ENCODE measurements around the gene TRIM6.

Gene TRIM6

DNA sequence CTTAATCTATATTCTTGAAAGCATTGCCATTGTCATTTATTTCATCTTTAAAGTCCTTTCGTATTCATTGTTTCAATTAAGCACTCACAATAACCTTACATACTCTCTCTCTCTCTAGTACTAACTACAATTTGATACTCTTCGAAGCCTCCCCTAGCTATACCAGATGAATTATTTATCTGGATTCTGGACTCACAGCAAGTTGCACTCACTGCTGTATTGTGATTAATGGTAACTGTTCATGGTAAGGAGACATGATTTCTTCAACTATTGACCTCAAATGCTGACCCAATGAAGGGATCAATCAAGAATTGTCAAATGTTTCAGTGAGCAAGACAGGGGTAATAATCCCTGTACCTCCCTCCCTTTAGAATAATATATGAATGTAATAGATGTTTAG lies 21.8 kb upstream of the TRIM6 start:
- TF ChIP-seq TEAD4 (IDR thresholded peaks at IDR 0.05) (no peak), TCF12 (IDR thresholded peaks at IDR 0.05; ENCODE audit: low read depth) (no peak), RAD21 (IDR thresholded peaks at IDR 0.05; ENCODE audit: low read depth) (no peak), CEBPB (IDR thresholded peaks at IDR 0.05) (no peak), EGR1 (IDR thresholded peaks at IDR 0.05) (no peak), TAF1 (IDR thresholded peaks at IDR 0.05; ENCODE audit: low read depth) (no peak), YY1 (IDR thresholded peaks at IDR 0.05; ENCODE audit: low read depth) (no peak), ZBTB7A (IDR thresholded peaks at IDR 0.05; ENCODE audit: low read depth) (no peak), CREB1 (IDR thresholded peaks at IDR 0.05; ENCODE audit: low read depth) (no peak), EP300 (IDR thresholded peaks at IDR 0.05; ENCODE audit: borderline replicate concordance) (no peak), NFIC (IDR thresholded peaks at IDR 0.05) (no peak), FOXM1 (IDR thresholded peaks at IDR 0.05; ENCODE audit: borderline replicate concordance, low read depth) (no peak)
- TF ChIP-seq, protein P1, sequence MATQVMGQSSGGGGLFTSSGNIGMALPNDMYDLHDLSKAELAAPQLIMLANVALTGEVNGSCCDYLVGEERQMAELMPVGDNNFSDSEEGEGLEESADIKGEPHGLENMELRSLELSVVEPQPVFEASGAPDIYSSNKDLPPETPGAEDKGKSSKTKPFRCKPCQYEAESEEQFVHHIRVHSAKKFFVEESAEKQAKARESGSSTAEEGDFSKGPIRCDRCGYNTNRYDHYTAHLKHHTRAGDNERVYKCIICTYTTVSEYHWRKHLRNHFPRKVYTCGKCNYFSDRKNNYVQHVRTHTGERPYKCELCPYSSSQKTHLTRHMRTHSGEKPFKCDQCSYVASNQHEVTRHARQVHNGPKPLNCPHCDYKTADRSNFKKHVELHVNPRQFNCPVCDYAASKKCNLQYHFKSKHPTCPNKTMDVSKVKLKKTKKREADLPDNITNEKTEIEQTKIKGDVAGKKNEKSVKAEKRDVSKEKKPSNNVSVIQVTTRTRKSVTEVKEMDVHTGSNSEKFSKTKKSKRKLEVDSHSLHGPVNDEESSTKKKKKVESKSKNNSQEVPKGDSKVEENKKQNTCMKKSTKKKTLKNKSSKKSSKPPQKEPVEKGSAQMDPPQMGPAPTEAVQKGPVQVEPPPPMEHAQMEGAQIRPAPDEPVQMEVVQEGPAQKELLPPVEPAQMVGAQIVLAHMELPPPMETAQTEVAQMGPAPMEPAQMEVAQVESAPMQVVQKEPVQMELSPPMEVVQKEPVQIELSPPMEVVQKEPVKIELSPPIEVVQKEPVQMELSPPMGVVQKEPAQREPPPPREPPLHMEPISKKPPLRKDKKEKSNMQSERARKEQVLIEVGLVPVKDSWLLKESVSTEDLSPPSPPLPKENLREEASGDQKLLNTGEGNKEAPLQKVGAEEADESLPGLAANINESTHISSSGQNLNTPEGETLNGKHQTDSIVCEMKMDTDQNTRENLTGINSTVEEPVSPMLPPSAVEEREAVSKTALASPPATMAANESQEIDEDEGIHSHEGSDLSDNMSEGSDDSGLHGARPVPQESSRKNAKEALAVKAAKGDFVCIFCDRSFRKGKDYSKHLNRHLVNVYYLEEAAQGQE (IDR thresholded peaks at IDR 0.05; ENCODE audit: low read depth): no peak
- TF ChIP-seq, protein P2, sequence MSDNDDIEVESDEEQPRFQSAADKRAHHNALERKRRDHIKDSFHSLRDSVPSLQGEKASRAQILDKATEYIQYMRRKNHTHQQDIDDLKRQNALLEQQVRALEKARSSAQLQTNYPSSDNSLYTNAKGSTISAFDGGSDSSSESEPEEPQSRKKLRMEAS (IDR thresholded peaks at IDR 0.05): no peak
- TF ChIP-seq, protein P3, sequence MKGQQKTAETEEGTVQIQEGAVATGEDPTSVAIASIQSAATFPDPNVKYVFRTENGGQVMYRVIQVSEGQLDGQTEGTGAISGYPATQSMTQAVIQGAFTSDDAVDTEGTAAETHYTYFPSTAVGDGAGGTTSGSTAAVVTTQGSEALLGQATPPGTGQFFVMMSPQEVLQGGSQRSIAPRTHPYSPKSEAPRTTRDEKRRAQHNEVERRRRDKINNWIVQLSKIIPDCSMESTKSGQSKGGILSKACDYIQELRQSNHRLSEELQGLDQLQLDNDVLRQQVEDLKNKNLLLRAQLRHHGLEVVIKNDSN (IDR thresholded peaks at IDR 0.05): no peak

DNA sequence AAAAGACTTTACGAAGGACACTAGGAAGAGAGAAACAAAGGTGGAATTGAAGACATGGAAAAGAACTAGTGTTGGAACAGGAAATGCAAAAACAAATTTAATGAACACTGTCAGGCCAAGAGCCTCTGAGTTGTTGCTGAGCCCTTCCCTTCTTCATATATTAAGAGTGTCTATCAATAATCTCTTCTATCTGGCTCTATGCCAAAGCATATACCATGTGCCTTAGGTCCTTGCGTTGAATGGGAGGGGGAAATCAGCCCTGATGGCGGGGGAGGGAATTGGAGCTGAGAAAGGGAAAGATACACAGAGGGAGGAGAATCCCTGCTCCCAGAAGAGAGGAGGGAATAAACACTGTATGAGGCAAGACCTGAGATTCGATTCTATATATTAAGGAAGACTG lies 21.3 kb upstream of the TRIM6 start:
- no peak for TF ChIP-seq CEBPB (IDR thresholded peaks at IDR 0.05)

DNA sequence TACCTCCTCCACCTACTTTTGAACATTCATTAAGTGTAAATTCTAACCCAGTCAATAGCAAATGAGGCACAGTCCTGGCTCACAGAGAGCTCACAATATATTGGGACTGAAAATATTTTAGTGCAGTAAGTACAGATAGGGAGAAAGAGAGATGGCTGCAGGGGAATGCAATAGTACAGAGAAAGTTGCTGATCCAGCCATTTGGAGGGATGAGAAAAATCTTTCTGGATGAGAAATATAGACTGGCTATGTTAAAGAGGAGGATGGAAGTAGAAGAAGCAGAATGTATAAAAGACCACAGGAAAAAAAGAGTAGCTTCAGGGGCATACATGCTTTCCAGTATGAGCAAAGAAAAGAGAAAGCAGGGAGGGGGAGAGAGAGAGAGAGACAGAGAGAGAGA lies 19.3 kb upstream of the TRIM6 start:
- no peak for TF ChIP-seq RAD21 (IDR thresholded peaks at IDR 0.05; ENCODE audit: low read depth)
- TF ChIP-seq, protein P1 (IDR thresholded peaks at IDR 0.05; ENCODE audit: low read depth): no peak
- no peak for TF ChIP-seq EGR1 (IDR thresholded peaks at IDR 0.05)
- TF ChIP-seq YY1 (IDR thresholded peaks at IDR 0.05; ENCODE audit: low read depth): no peak
- TF ChIP-seq, protein P2 (IDR thresholded peaks at IDR 0.05): no peak
- no peak for TF ChIP-seq CREB1 (IDR thresholded peaks at IDR 0.05; ENCODE audit: low read depth)
- no peak for TF ChIP-seq ZBTB7A (IDR thresholded peaks at IDR 0.05; ENCODE audit: low read depth)
- TF ChIP-seq FOXM1 (IDR thresholded peaks at IDR 0.05; ENCODE audit: borderline replicate concordance, low read depth): no peak

DNA sequence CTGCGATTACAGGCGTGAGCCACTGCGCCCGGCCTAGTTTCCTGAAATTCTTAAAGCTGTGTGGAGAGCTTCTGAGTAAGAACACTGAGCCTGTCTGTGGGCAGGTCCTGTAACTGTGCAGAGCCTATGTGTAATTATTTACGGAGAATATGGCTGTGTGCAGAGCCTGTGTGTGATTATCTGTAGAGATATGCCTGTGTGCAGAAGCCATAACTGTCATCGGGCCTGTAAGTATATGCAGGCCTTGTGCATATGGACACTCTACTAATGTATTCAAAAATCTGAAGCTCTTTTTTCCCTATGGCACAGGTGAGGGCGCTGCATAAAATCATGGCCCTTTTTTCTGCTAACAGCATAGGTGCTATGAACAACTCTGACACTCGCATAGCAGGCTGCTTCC lies 15.9 kb upstream of the TRIM6 start, which contains the start of gene OR52B6:
Gene OR52B6 (plus strand): TSS at position 301 of the 400 bp plus-strand sequence. CDS start 0 bp downstream, at position 301.
- no peak for TF ChIP-seq TCF12 (IDR thresholded peaks at IDR 0.05; ENCODE audit: low read depth)
- no peak for TF ChIP-seq TEAD4 (IDR thresholded peaks at IDR 0.05)

DNA sequence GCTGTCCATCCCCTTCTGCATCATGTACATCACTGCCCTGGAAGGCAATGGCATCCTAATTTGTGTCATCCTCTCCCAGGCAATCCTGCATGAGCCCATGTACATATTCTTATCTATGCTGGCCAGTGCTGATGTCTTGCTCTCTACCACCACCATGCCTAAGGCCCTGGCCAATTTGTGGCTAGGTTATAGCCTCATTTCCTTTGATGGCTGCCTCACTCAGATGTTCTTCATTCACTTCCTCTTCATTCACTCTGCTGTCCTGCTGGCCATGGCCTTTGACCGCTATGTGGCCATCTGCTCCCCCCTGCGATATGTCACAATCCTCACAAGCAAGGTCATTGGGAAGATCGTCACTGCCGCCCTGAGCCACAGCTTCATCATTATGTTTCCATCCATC lies 15.4 kb upstream of the TRIM6 start:
- TF ChIP-seq YY1 (IDR thresholded peaks at IDR 0.05; ENCODE audit: low read depth): no peak
- TF ChIP-seq CREB1 (IDR thresholded peaks at IDR 0.05; ENCODE audit: low read depth): no peak
- TF ChIP-seq, protein P1 (IDR thresholded peaks at IDR 0.05; ENCODE audit: low read depth): no peak
- no peak for TF ChIP-seq EP300 (IDR thresholded peaks at IDR 0.05; ENCODE audit: borderline replicate concordance)
- no peak for TF ChIP-seq RAD21 (IDR thresholded peaks at IDR 0.05; ENCODE audit: low read depth)
- no peak for TF ChIP-seq EGR1 (IDR thresholded peaks at IDR 0.05)
- no peak for TF ChIP-seq CEBPB (IDR thresholded peaks at IDR 0.05)
- no peak for TF ChIP-seq NFIC (IDR thresholded peaks at IDR 0.05)
- TF ChIP-seq TEAD4 (IDR thresholded peaks at IDR 0.05): no peak
- TF ChIP-seq, protein P3 (IDR thresholded peaks at IDR 0.05): no peak
- no peak for TF ChIP-seq FOXM1 (IDR thresholded peaks at IDR 0.05; ENCODE audit: borderline replicate concordance, low read depth)
- TF ChIP-seq, protein P2 (IDR thresholded peaks at IDR 0.05): no peak
- TF ChIP-seq TAF1 (IDR thresholded peaks at IDR 0.05; ENCODE audit: low read depth): no peak
- no peak for TF ChIP-seq ZBTB7A (IDR thresholded peaks at IDR 0.05; ENCODE audit: low read depth)
- TF ChIP-seq TCF12 (IDR thresholded peaks at IDR 0.05; ENCODE audit: low read depth): no peak

Data from Ishikawa (cell line).